Stimulated activated naive CD8-positive, alpha-beta T cell treated with anti-CD3 and anti-CD28 coated beads, Interleukin-15, Interleukin-2, amounts not matched to agents 100 ng/mL and 50 ng/mL, for 24 hours (primary cell): ENCODE results near the gene FBXO15.

ENCODE experiments used
- H3K27ac Mint-ChIP-seq: one replicate; pipeline ENCODE4 v1.8.0; 2021; ENCODE audit warnings: mild to moderate bottlenecking, mixed read lengths
- H3K27me3 Mint-ChIP-seq: one replicate; pipeline ENCODE4 v1.8.0; 2021; ENCODE audit warnings: mixed read lengths
- H3K36me3 Mint-ChIP-seq: one replicate; pipeline ENCODE4 v1.8.0; 2021; ENCODE audit warnings: low read depth, mixed read lengths
- H3K4me1 Mint-ChIP-seq: one replicate; pipeline ENCODE4 v1.8.0; 2021; ENCODE audit warnings: low read depth, mixed read lengths
- H3K4me3 Mint-ChIP-seq: one replicate; pipeline ENCODE4 v1.8.0; 2021; ENCODE audit warnings: mild to moderate bottlenecking, mixed read lengths
- H3K9me3 Mint-ChIP-seq: one replicate; pipeline ENCODE4 v1.8.0; 2021; ENCODE audit warnings: mixed read lengths

The FBXO15 gene

GRCh38 chr18:74141667-74142066, 6.0 kb downstream of the FBXO15 start:
- Mint-ChIP-seq H3K9me3 (no peaks in the 10 kb centered on the region), H3K27me3 (peaks cover 3% of the 10 kb centered on the region), H3K4me3 (no peak overlapping the region), H3K4me1 (peaks cover 46% of the 10 kb centered on the region), H3K27ac (no peak overlapping the region), H3K36me3 (no peaks in the 10 kb centered on the region)

GRCh38 chr18:74140582-74140981, 7.1 kb downstream of the FBXO15 start:
- Mint-ChIP-seq H3K9me3 (no peaks in the 10 kb centered on the region), H3K27ac (peak overlapping the region; percentile 88), H3K27me3 (peaks cover 3% of the 10 kb centered on the region), H3K36me3 (no peaks in the 10 kb centered on the region), H3K4me3 (peak overlapping the region; percentile 61), H3K4me1 (peaks cover 43% of the 10 kb centered on the region)

GRCh38 chr18:74139888-74140287, 7.7 kb downstream of the FBXO15 start:
- H3K4me3 Mint-ChIP-seq = peak overlapping the region; percentile 61
- no peaks in the 10 kb centered on the region for H3K9me3 Mint-ChIP-seq
- peaks cover 43% of the 10 kb centered on the region for H3K4me1 Mint-ChIP-seq
- H3K27me3 Mint-ChIP-seq = peaks cover 3% of the 10 kb centered on the region
- H3K36me3 Mint-ChIP-seq = no peaks in the 10 kb centered on the region
- peak overlapping the region; percentile 88 for H3K27ac Mint-ChIP-seq

- peak overlapping the region; percentile 88 for H3K27ac Mint-ChIP-seq
- H3K9me3 Mint-ChIP-seq = no peaks in the 10 kb centered on the region
- no peaks in the 10 kb centered on the region for H3K36me3 Mint-ChIP-seq
- peaks cover 3% of the 10 kb centered on the region for H3K27me3 Mint-ChIP-seq
- peak overlapping the region; percentile 61 for H3K4me3 Mint-ChIP-seq
- H3K4me1 Mint-ChIP-seq = peaks cover 43% of the 10 kb centered on the region
These were observed 8.2 kb downstream of the FBXO15 start for GRCh38 chr18:74139411-74139810.

GRCh38 chr18:74137920-74138538, 9.6 kb downstream of the FBXO15 start:
- Mint-ChIP-seq H3K4me1 (peaks cover 43% of the 10 kb centered on the region), H3K9me3 (no peaks in the 10 kb centered on the region), H3K27me3 (peaks cover 3% of the 10 kb centered on the region), H3K36me3 (no peaks in the 10 kb centered on the region), H3K4me3 (no peak overlapping the region), H3K27ac (peak overlapping the region; percentile 88)

- H3K4me1 Mint-ChIP-seq = peaks cover 7% of the 10 kb centered on the region
- H3K36me3 Mint-ChIP-seq = no peaks in the 10 kb centered on the region
- no peaks in the 10 kb centered on the region for H3K9me3 Mint-ChIP-seq
- no peak overlapping the region for H3K27ac Mint-ChIP-seq
- H3K4me3 Mint-ChIP-seq = no peak overlapping the region
- H3K27me3 Mint-ChIP-seq = no peaks in the 10 kb centered on the region
These were observed 15.4 kb downstream of the FBXO15 start for GRCh38 chr18:74132201-74132600.

GRCh38 chr18:74131124-74131523, 16.5 kb downstream of the FBXO15 start:
- no peak overlapping the region for H3K27ac Mint-ChIP-seq
- no peaks in the 10 kb centered on the region for H3K27me3 Mint-ChIP-seq
- H3K4me3 Mint-ChIP-seq = no peak overlapping the region
- H3K36me3 Mint-ChIP-seq = no peaks in the 10 kb centered on the region
- no peaks in the 10 kb centered on the region for H3K9me3 Mint-ChIP-seq
- peaks cover 7% of the 10 kb centered on the region for H3K4me1 Mint-ChIP-seq

- no peak overlapping the region for H3K27ac Mint-ChIP-seq
- H3K4me3 Mint-ChIP-seq = no peak overlapping the region
- no peaks in the 10 kb centered on the region for H3K27me3 Mint-ChIP-seq
- H3K9me3 Mint-ChIP-seq = no peaks in the 10 kb centered on the region
- peaks cover 7% of the 10 kb centered on the region for H3K4me1 Mint-ChIP-seq
- no peaks in the 10 kb centered on the region for H3K36me3 Mint-ChIP-seq
These were observed 19.5 kb downstream of the FBXO15 start for GRCh38 chr18:74128159-74128558.

GRCh38 chr18:74126684-74127655, 20.7 kb downstream of the FBXO15 start:
- no peaks in the 10 kb centered on the region for H3K36me3 Mint-ChIP-seq
- no peak overlapping the region for H3K4me3 Mint-ChIP-seq
- no peaks in the 10 kb centered on the region for H3K27me3 Mint-ChIP-seq
- H3K9me3 Mint-ChIP-seq = no peaks in the 10 kb centered on the region
- H3K27ac Mint-ChIP-seq = no peak overlapping the region
- peaks cover 7% of the 10 kb centered on the region for H3K4me1 Mint-ChIP-seq

- Mint-ChIP-seq H3K27me3 (no peaks in the 10 kb centered on the region), H3K27ac (no peak overlapping the region), H3K4me1 (peaks cover 15% of the 10 kb centered on the region), H3K36me3 (no peaks in the 10 kb centered on the region), H3K4me3 (no peak overlapping the region), H3K9me3 (no peaks in the 10 kb centered on the region)
These were observed 23.0 kb downstream of the FBXO15 start for GRCh38 chr18:74124642-74125041.

- H3K27ac Mint-ChIP-seq = no peak overlapping the region
- no peak overlapping the region for H3K4me3 Mint-ChIP-seq
- no peaks in the 10 kb centered on the region for H3K9me3 Mint-ChIP-seq
- no peaks in the 10 kb centered on the region for H3K27me3 Mint-ChIP-seq
- no peaks in the 10 kb centered on the region for H3K36me3 Mint-ChIP-seq
- H3K4me1 Mint-ChIP-seq = peaks cover 15% of the 10 kb centered on the region
These were observed 24.4 kb downstream of the FBXO15 start for GRCh38 chr18:74123200-74123599.

- Mint-ChIP-seq H3K9me3 (peaks cover 5% of the 10 kb centered on the region), H3K27me3 (no peaks in the 10 kb centered on the region), H3K27ac (no peak overlapping the region), H3K4me3 (no peak overlapping the region), H3K4me1 (peaks cover 18% of the 10 kb centered on the region), H3K36me3 (no peaks in the 10 kb centered on the region)
These were observed 30.7 kb downstream of the FBXO15 start for GRCh38 chr18:74116633-74117554.

- Mint-ChIP-seq H3K36me3 (no peaks in the 10 kb centered on the region), H3K27me3 (no peaks in the 10 kb centered on the region), H3K9me3 (peaks cover 5% of the 10 kb centered on the region), H3K4me3 (no peak overlapping the region), H3K4me1 (peaks cover 5% of the 10 kb centered on the region), H3K27ac (no peak overlapping the region)
These were observed 32.6 kb downstream of the FBXO15 start for GRCh38 chr18:74115046-74115445.

GRCh38 chr18:74114116-74114515, 33.5 kb downstream of the FBXO15 start:
- peaks cover 4% of the 10 kb centered on the region for H3K4me1 Mint-ChIP-seq
- H3K9me3 Mint-ChIP-seq = peaks cover 9% of the 10 kb centered on the region
- H3K36me3 Mint-ChIP-seq = peaks cover 1% of the 10 kb centered on the region
- H3K27ac Mint-ChIP-seq = no peak overlapping the region
- H3K4me3 Mint-ChIP-seq = no peak overlapping the region
- no peaks in the 10 kb centered on the region for H3K27me3 Mint-ChIP-seq
